Measurements from ENCODE around the gene SASS6.

DNA sequence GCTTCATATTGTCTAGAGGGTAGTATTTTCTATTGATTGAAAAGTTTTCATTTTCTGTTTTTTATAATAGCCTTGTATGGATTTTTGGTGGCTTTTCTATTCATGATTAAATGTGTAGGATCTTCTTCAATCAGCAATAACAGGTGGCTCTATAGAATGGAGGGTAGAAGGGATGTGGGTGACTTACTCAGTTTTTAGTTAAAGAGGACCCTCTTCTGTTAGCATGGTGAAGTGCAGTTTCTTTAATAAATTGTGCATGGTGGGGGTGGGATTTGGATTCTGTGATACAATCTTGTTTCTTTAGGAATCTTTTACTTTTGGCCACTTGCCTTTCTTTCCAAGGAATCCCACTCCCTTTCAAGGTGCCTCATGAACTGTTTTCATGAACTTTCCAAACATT is 98.3 kb downstream of the SASS6 start:
- TF ChIP-seq, protein P1, sequence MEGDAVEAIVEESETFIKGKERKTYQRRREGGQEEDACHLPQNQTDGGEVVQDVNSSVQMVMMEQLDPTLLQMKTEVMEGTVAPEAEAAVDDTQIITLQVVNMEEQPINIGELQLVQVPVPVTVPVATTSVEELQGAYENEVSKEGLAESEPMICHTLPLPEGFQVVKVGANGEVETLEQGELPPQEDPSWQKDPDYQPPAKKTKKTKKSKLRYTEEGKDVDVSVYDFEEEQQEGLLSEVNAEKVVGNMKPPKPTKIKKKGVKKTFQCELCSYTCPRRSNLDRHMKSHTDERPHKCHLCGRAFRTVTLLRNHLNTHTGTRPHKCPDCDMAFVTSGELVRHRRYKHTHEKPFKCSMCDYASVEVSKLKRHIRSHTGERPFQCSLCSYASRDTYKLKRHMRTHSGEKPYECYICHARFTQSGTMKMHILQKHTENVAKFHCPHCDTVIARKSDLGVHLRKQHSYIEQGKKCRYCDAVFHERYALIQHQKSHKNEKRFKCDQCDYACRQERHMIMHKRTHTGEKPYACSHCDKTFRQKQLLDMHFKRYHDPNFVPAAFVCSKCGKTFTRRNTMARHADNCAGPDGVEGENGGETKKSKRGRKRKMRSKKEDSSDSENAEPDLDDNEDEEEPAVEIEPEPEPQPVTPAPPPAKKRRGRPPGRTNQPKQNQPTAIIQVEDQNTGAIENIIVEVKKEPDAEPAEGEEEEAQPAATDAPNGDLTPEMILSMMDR (IDR thresholded peaks at IDR 0.05): no peak
- no peak for TF ChIP-seq POLR2A (IDR thresholded peaks at IDR 0.05)

Data from lower leg skin (tissue), 3 donors.